ENCODE results near the gene NUDT3.

NUDT3 gene

DNA sequence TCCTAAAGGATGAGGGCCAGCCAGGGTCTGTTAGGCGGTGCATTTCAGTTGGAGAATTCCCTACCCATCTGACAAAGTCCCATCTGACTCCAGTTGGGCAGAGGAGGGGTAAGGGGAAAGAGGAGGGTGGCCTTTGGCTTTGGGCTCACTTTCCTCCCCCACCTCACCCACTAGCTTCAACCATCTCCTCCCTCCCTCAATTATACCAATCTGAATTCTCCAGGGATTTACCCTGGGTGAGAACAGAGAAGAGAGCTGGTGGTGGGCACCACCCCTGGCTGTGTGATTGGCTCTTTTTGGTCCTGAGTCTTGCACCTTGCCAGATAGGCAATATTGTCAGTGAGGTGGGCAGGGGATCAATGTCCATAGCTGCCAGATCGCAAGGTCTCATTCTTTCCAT is 152.6 kb downstream of the NUDT3 start:
- H3K36me3 Mint-ChIP-seq (ENCODE audit: low read depth) = peaks cover 28% of the 10 kb centered on the region
- H3K4me3 Mint-ChIP-seq = no peak overlapping the region
- no peaks in the 10 kb centered on the region for H3K27me3 Mint-ChIP-seq (ENCODE audit: low read depth)
- H3K9me3 Mint-ChIP-seq = no peaks in the 10 kb centered on the region
- H3K4me1 Mint-ChIP-seq (ENCODE audit: low read depth) = peaks cover 42% of the 10 kb centered on the region
- peak overlapping the region; percentile 20 for H3K27ac Mint-ChIP-seq

DNA sequence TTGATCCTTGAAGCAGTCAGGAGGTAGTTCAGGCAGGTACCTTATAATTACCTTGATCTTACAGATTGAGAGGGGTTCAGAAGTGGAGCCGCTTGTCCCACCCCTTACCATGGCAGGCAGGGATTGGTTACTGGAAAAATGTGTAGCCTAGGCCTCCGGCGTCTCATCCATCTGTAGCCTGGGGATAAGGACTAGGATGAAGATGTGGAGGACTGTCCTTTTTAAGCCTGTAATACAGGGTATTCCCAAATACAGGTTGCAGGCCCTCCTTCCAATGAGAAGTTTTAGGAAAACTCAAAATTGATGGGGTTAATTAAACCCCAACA is 153.0 kb downstream of the NUDT3 start:
- Mint-ChIP-seq H3K4me1 (ENCODE audit: low read depth) (peaks cover 43% of the 10 kb centered on the region), H3K27ac (peak overlapping the region; percentile 60), H3K27me3 (ENCODE audit: low read depth) (no peaks in the 10 kb centered on the region), H3K36me3 (ENCODE audit: low read depth) (peaks cover 28% of the 10 kb centered on the region), H3K4me3 (peak overlapping the region; percentile 46), H3K9me3 (no peaks in the 10 kb centered on the region)

DNA sequence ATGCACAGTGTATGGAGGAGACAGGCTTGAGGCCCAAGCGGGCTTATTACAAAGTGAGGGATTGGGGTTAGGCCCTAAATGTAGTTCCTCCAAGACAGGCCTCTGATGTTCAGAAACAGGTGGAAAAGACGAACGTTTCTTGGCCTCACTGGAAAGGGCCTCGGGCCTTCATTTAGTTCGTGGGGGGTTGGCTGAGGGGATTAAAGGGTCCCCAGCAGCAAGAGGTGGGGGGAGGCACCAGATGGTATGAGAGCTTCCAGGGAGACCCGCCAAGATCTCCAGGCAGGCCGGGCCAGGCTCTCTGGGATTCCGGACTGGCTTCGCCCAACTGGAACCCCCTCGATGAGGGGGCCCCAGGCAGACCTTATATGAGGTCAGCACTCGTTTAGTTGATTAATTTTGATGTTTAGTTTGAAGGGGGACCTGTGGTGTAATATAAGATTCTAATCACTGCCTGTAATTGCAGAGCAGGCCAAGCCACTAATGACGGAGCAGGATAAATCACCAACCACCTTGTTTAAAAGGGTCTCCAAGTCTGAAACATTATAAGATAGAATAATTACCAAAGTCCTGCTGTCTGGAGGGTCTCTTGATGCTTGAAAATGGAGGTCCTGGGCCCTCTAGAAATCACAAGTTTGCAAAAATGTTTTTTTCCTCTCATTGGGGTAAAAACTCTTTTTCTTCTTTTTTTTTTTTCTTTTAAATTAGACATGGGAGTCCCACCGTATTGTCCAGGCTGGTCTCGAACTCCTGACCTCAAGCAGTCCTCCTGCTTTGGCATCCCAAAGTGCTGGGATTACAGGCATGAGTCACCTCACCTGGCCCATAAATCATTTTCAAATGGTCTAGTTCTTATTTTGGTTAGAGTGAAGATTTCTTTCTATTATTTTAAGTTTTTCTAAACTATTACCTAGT is 153.6 kb downstream of the NUDT3 start:
- no peaks in the 10 kb centered on the region for H3K27me3 Mint-ChIP-seq (ENCODE audit: low read depth)
- peak overlapping the region; percentile 83 for H3K4me3 Mint-ChIP-seq
- peaks cover 28% of the 10 kb centered on the region for H3K36me3 Mint-ChIP-seq (ENCODE audit: low read depth)
- peak overlapping the region; percentile 89 for H3K27ac Mint-ChIP-seq
- no peaks in the 10 kb centered on the region for H3K9me3 Mint-ChIP-seq
- H3K4me1 Mint-ChIP-seq (ENCODE audit: low read depth) = peaks cover 49% of the 10 kb centered on the region

DNA sequence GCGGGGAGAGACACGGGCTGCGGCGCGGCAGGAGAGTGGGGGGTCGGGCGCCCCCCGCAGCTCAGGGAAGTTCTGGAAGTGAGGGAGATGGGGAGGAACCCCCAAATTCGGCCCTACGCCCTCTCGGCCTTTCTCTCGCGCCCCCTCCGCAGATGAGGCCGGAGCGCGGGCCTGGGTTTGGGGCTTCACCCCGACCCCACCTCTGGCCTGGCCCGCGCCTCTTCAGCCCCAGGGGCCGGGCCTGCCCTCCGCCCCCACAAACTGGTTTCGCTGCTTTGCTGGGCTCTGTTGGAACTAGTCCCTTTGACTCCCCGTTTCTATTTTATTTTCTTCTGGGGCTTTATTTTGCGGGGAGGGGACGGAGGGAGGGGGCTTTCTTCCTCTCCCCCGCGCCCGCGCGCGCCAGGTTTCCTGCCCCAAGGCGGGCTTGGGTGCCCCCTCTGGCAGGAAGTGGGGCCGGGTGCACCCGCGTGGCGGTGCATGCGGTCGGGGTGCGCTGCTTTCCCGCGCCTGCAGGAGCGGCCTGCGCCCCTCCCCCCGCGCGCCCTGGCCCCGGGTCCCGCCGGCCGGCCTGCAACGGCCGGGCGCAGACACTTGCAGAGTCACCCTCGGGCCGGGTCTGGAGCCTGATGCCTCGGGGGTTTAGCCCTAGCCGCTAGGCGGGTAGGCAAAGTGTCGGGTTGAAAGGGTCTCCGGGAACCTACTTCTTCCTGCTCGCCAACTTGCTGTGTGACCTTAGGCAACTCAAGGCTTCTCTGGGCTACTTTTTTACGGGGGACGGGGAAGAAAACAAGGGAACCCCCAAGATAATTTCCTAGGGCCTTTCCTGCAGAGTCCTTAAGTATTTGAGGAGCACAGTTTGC is 154.5 kb downstream of the NUDT3 start:
- Mint-ChIP-seq H3K27ac (peak overlapping the region; percentile 90), H3K27me3 (ENCODE audit: low read depth) (no peaks in the 10 kb centered on the region), H3K9me3 (no peaks in the 10 kb centered on the region), H3K36me3 (ENCODE audit: low read depth) (peaks cover 24% of the 10 kb centered on the region), H3K4me3 (peak overlapping the region; percentile 85), H3K4me1 (ENCODE audit: low read depth) (peaks cover 42% of the 10 kb centered on the region)

DNA sequence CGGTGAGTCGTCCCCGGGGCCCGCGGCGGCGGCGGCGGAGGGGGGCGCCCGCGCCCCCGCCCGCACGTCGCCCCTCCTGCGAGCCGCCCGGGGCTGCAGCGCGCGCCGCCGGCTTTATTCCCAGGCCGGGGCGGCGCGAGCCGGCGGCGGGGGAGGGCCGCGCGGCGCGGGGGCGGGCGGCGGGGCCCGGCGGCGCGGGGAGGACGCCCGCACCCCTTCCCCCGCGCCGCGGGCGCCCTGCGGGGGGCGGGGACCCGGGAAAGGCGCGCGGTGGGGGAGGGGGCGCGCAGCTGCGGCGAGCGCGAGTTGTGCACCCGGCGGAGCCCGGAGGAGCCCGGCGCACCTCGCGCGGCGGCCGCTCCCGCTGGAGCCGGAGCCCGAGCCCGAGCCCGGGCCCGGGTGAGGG is 155.2 kb downstream of the NUDT3 start:
- Mint-ChIP-seq H3K9me3 (no peaks in the 10 kb centered on the region), H3K27me3 (ENCODE audit: low read depth) (no peaks in the 10 kb centered on the region), H3K4me1 (ENCODE audit: low read depth) (peaks cover 35% of the 10 kb centered on the region), H3K36me3 (ENCODE audit: low read depth) (peaks cover 18% of the 10 kb centered on the region), H3K4me3 (no peak overlapping the region), H3K27ac (no peak overlapping the region)

DNA sequence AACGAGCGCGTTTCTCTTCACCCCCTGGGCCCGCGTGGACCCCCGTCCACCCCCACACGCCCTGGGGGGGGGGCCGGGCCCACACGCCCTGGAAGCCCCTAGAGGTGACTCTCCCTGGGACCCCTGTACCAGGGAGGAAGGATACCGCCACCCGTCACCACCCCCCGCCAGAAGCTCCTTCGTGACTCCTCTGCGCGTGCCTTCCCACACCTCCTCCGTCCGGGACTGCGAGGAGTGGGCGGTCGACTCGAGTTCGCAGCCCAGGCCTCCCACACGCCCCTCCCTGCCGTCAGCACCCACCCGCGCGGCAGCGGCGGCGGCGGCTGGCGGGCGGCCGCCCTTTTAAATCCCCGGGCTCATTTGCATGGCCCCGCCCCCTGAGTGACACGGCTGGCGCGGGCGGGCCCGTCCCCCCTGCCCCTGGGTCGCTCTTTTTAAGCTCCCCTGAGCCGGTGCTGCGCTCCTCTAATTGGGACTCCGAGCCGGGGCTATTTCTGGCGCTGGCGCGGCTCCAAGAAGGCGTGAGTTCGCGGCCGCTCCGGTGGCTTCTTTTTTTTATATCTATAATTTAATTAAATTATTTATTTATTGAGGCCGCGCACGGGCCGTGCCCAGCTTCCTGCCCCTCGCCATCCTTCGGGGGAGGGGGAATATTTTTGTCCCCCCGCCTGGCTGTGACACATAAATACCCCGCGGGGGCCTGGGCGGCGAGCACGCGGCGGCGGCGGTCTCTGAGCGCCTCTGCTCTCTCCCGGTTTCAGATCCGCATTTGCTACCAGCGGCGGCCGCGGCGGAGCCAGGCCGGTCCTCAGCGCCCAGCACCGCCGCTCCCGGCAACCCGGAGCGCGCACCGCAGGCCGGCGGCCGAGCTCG is 155.8 kb downstream of the NUDT3 start, which contains the start of gene HMGA1:
HMGA1 (plus strand) TSS at position 431 of the 873 bp plus-strand sequence. CDS start 3,908 bp downstream, outside the sequence.
- H3K4me1 Mint-ChIP-seq (ENCODE audit: low read depth) = peaks cover 31% of the 10 kb centered on the region
- peak within 1 kb of the TSS; percentile 84 for H3K4me3 Mint-ChIP-seq
- H3K27me3 Mint-ChIP-seq (ENCODE audit: low read depth) = no peaks in the 10 kb centered on the region
- no peaks in the 10 kb centered on the region for H3K9me3 Mint-ChIP-seq
- H3K27ac Mint-ChIP-seq = peak within 1 kb of the TSS; percentile 94
- peaks cover 12% of the 10 kb centered on the region for H3K36me3 Mint-ChIP-seq (ENCODE audit: low read depth)

DNA sequence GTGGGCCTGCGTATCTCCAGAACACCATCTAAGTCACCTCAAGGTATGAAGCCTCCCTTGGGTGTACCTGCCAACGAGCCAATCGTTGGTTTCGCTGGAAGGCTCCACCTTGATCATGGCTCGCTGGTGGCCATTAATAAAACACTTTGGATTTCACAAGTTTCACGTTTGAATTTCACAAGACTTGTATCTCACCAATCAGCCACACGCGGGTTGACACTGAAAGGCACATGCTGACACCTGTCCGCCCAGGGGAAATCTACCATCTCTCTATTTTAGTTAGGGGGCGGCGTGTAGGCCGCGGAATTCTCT is 156.4 kb downstream of the NUDT3 start:
- Mint-ChIP-seq H3K4me1 (ENCODE audit: low read depth) (peaks cover 31% of the 10 kb centered on the region), H3K27ac (peak overlapping the region; percentile 94), H3K4me3 (peak overlapping the region; percentile 84), H3K27me3 (ENCODE audit: low read depth) (no peaks in the 10 kb centered on the region), H3K36me3 (ENCODE audit: low read depth) (peaks cover 9% of the 10 kb centered on the region), H3K9me3 (no peaks in the 10 kb centered on the region)

DNA sequence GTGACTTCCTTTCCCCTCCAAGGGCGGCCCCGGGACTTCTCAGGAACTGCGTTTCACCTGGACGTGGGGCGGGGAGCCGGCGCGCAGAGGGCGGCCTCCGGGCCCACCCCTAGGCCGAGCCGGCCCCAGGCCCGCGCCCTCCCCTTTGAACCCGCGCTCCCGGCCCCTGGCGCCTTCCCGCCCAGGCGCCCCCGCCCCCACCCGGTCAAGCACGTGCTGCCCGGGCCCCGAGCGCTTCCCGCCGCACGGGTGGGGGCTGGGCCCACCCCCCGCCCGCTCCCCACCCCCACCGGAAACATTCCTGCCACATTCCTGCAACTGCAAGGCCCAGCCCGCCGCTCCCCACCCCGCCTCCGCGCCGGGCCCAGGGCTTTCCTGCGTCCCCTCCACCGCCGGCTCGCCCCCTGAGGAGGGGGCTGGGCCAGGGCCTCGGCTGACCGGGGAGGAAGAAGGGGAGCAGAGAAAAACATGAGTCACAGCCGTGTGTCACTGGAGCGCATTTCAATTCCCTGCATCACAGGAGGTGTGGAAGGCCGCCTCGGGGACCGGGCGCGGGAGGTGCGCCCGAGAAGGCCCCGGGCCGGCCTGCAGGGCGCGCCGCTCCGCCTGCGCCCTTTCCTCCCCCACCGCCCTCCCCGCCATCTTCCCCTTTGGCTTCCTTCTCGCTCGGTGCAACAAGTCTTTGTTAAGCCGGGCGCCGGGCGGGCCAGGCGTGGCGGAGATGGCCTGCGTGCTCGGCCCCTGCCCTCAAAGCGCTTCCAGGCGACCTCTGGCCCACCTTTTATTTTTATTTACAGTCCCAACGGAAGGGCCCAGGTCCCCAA is 156.9 kb downstream of the NUDT3 start:
- Mint-ChIP-seq H3K4me1 (ENCODE audit: low read depth) (peaks cover 29% of the 10 kb centered on the region), H3K9me3 (no peaks in the 10 kb centered on the region), H3K27me3 (ENCODE audit: low read depth) (no peaks in the 10 kb centered on the region), H3K4me3 (peak overlapping the region; percentile 84), H3K36me3 (ENCODE audit: low read depth) (peaks cover 6% of the 10 kb centered on the region), H3K27ac (peak overlapping the region; percentile 94)

DNA sequence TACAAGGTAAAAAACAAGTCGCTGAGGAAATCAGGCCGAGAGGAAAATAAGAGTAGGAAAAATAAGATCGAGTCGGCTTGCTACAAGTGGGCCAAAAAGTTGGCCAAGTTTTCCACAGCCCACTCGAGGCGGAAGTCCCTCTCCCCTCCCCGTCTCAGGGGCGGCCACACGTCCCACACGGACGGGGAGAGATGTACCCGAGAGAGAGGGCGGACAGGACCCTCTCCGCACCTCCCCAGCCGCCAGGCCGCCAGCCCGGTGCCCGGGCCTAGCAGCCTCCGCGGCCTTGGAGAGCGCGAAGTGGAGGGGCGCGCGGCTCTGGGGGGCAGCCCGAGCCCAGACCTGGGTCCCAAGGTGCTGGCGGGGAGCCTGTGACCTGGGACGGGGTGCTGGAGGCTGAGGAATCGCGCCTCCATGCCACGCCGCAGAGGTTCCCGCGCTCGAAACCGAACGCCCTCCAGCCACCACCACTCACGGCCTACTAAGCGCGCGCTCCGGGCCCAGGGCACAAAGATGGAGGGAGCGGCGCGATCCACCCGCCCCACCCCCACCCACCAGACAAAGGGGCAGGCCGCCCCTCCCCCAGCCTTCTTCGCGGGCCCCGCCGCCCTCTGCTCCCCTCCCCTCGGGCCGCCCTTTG is 157.7 kb downstream of the NUDT3 start:
- H3K4me1 Mint-ChIP-seq (ENCODE audit: low read depth) = peaks cover 23% of the 10 kb centered on the region
- peak overlapping the region; percentile 30 for H3K4me3 Mint-ChIP-seq
- no peaks in the 10 kb centered on the region for H3K27me3 Mint-ChIP-seq (ENCODE audit: low read depth)
- H3K9me3 Mint-ChIP-seq = no peaks in the 10 kb centered on the region
- H3K36me3 Mint-ChIP-seq (ENCODE audit: low read depth) = peaks cover 4% of the 10 kb centered on the region
- peak overlapping the region; percentile 78 for H3K27ac Mint-ChIP-seq

DNA sequence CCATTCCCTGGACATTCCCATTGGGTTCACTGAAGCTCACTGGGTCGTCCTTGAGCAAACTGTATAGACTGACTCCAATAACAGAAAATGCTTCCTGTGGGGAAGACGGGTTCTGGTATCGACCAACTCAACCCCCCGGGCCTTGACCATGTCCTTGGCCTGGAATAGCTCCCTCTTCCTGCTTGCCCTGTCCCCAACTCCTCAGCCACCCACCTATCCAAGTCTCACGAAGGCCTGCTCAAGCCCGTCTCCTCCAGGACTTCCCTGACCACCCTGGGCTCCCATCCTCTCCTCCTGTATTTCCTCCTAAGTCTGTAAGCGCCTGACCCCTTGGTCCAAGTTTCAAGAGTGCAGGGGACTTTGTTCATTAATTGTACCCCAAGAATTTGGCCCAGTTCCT is 158.6 kb downstream of the NUDT3 start:
- H3K36me3 Mint-ChIP-seq (ENCODE audit: low read depth) = peaks cover 4% of the 10 kb centered on the region
- H3K9me3 Mint-ChIP-seq = no peaks in the 10 kb centered on the region
- H3K4me1 Mint-ChIP-seq (ENCODE audit: low read depth) = peaks cover 22% of the 10 kb centered on the region
- peak overlapping the region; percentile 30 for H3K4me3 Mint-ChIP-seq
- no peak overlapping the region for H3K27ac Mint-ChIP-seq
- no peaks in the 10 kb centered on the region for H3K27me3 Mint-ChIP-seq (ENCODE audit: low read depth)

DNA sequence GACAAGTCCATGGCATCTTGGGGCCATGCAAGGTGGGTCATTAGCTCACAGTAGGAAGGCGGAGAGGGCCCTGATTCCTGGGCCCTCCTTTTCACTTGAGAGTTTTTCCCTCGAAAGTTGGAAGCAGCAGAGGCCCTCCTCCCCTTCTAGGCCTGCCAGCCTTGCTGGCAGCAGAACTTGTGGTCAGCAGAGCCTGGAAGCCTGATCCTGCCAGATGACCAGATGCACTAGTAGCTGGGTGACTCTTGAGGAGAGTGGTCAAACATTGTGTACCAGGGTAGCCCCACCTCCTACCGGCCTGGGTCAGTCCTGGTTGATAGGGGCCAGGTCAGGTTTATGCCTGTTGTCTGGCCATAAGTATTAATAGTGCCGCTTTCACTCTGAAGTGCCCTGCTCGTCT is 159.6 kb downstream of the NUDT3 start:
- Mint-ChIP-seq H3K4me1 (ENCODE audit: low read depth) (peaks cover 14% of the 10 kb centered on the region), H3K9me3 (no peaks in the 10 kb centered on the region), H3K27ac (no peak overlapping the region), H3K36me3 (ENCODE audit: low read depth) (no peaks in the 10 kb centered on the region), H3K4me3 (no peak overlapping the region), H3K27me3 (ENCODE audit: low read depth) (no peaks in the 10 kb centered on the region)

DNA sequence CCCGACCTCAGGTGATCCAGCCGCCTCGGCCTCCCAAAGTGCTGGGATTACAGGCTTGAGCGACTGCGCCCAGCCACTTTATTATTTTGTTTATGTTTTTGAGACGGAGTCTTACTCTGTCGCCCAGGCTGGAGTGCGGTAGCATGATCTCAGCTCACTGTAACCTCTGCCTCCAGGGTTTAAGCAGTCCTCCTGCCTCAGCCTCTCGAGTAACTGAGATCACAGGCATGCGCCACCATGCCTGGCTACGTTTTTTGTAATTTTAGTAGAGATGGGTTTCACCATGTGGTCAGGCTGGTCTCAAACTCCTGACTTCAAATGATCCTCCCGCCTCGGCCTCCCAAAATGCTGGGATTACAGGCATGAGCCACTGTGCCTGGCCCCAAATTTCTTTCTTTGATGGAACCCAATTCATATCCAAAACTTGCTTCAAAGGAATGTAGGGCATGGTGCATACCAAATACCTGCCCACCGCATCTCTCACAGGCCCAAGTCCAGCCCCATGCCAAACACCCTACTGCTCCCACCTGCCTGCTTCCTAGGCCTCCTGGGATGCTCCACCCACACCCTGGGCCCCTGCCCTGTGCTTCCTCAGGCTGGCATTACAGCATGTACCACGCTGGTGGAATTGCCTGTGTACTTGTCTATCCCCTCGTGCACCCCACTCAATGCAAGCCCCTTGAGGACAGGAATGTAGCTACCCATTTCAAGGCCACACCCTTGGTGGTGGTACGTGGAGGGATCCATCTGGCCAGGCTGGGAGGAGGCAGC is 160.7 kb downstream of the NUDT3 start:
- no peaks in the 10 kb centered on the region for H3K9me3 Mint-ChIP-seq
- no peaks in the 10 kb centered on the region for H3K27me3 Mint-ChIP-seq (ENCODE audit: low read depth)
- no peaks in the 10 kb centered on the region for H3K36me3 Mint-ChIP-seq (ENCODE audit: low read depth)
- H3K4me1 Mint-ChIP-seq (ENCODE audit: low read depth) = peaks cover 18% of the 10 kb centered on the region
- H3K27ac Mint-ChIP-seq = no peak overlapping the region
- no peak overlapping the region for H3K4me3 Mint-ChIP-seq
